GM21786 (cell line): ENCODE measurements around the gene MORN3.
"Not testable (repeated sequence)": the region's sequence is repeated elsewhere in the genome, so short reads cannot be mapped to it uniquely, and the experiment has no call there.

Experiments
- ATAC-seq: cut with Tn5 transposase; IDR thresholded peaks from one replicate; pipeline ENCODE4 v1.9.1; 2021; ENCODE audit not compliant: unreplicated experiment

MORN3 gene

DNA sequence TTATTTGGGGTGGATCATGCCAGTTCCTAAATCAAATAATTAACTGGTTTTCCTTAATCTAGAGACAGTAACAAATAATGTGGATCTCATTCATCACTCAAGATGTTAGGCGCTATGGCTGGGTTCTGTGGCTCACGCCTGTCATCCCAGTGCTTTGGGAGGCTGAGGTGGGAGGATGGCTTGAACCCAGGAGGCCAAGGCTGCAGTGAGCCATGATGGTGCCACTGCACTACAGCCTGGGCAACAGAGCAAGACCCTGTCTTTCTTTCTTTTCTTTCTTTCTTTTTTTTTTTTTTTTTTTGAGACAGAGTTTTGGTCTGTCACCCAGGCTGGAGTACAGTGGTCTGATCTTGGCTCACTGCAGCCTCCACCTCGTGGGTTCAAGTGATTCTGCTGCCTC, 23.3 kb upstream of the MORN3 start:
- ATAC-seq, result not testable (repeated sequence)

GRCh38 chr12:121689430-121689829, 20.0 kb upstream of the MORN3 start:
- no peak for ATAC-seq

- no peak for ATAC-seq
These were observed 19.5 kb upstream of the MORN3 start for GRCh38 chr12:121688966-121689365.

DNA sequence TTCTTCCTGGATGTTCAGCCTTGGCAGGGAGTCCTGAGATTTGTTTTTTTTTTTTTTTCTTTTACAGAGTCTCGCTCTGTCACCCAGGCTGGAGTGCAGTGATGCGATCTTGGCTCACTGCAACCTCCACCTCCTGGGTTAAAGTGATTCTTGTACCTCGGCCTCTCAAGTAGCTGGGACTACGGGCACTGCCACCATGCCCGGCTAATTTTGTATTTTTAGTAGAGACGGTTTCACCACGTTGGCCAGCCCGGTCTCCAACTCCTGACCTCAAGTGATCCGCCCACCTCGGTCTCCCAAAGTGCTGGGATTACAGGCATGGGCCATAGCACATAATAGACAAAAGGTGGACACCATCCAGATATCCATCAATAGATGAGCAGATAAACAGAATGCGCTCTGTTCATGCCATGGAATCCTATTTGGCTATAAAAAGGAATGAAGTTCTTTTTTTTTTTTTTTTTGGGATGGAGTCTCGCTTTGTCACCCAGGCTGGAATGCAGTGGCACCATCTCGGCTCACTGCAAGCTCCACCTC, 10.3 kb upstream of the MORN3 start:
- ATAC-seq, result not testable (repeated sequence)

GRCh38 chr12:121678716-121679300, 9.4 kb upstream of the MORN3 start:
- ATAC-seq, result no peak

GRCh38 chr12:121678305-121678704, 8.9 kb upstream of the MORN3 start:
- ATAC-seq, result no peak

DNA sequence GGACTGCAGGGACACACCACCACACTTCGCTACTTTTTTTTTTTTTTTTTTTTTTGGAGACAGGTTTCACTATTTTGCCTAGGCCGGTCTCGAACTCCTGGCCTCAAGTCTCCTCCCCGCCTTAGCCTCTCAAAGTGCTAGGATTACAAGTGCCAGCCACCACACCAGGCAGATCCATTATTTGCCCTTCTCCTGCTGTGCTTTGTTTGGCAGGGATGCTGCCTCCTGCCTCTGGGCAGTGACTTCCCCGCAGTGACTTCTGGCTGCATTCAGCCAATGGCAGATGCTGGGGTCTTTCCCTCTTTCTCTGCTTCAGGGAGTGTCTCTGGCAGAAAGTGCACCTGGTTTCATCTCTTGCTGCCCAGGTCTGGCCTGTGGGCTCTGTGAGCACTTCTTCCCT, 6.7 kb upstream of the MORN3 start:
- ATAC-seq, result no peak

DNA sequence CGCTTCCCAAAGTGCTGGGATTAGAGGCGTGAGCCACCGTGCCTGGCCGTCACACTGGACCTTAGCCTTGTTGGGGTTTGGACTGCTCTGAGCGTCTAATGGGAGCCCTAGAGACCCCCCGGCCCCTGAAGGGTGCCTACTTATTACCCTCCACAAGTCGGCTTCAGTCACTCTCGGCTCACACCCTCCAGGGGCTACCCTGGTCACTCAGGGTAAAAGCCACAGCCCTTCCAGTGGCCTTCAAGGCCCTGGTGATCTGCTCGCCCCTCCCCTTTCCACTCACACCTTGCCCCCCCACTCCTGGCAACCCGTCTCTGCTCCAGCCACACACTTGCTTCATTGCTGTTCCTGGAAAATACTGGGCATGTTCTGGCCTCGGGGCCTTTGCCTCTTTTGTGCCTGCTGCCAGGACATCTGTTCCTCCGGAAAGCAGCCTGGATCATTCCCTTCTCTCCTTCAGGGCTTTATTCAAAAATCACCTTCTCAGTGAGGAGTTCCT, 3.6 kb upstream of the MORN3 start:
- no peak for ATAC-seq

- ATAC-seq, result no peak
These were observed 519 bp downstream of the MORN3 start for GRCh38 chr12:121668750-121669520.

DNA sequence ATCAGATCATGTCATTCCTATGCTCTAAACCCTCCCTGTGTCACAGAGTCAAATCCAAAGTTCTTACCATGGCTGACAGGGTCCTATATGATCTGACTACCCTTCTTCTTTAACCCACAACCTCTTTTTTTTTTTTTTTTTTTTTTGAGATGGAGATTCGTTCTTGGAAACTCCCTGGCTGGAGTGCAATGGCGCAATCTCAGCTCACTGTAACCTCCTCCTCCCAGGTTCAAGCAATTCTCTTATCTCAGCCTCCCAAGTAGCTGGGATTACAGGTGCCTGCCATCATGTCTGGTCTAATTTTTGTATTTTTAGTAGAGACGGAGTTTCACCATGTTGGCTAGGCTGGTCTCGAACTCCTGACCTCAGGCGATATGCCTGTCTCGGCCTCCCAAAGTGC, 2.6 kb downstream of the MORN3 start:
- ATAC-seq, result not testable (repeated sequence)

DNA sequence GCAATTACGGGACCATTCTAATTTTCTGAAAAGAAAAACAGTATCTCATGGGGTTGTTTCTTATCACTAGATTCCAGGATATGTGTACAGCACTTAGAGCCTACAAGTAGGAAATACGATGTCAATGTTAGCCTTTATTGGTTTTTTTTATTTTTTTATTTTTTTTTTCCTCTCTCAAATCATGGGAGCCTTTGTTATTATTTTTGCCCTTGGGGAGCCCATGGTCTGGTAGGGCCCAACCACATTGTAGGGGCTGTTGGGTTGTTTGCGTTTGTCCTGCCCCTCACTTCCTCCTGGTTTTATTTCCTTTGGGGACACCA, 5.9 kb downstream of the MORN3 start:
- no peak for ATAC-seq

DNA sequence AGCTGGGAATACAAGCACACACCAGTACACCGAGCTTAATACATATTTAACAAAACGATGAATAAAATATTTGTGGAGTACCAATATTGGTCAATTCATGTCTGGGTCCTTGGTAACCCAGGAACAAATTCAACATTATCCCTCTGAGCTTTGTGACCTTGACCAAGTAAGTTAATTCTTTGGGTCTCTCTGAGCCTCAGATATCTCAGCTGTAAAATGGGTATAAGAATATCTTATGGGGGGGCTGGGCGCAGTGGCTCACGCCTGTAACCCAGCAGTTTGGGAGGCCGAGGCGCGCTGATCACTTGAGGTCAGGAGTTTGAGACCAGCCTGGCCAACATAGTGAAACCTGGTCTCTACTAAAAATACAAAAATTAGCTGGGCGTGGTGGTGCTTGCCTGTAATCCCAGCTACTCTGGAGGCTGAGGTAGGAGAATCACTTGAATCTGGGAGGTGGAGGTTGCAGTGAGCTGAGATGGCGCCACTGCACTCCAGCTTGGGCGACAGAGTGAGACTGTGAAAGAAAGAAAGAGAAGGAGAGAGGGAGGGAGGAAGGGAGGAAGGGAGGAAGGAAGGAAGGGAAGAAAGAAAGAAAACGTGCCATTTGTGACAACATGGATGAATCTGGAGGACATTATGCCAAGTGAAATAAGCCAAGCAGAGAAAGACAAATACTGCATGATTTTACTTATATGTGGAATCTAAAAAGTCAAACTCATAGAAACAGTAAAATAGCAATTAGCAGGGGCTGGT, 7.9 kb downstream of the MORN3 start:
- ATAC-seq, result not testable (repeated sequence)

GRCh38 chr12:121657305-121658008, 12.0 kb downstream of the MORN3 start:
- ATAC-seq, result no peak

DNA sequence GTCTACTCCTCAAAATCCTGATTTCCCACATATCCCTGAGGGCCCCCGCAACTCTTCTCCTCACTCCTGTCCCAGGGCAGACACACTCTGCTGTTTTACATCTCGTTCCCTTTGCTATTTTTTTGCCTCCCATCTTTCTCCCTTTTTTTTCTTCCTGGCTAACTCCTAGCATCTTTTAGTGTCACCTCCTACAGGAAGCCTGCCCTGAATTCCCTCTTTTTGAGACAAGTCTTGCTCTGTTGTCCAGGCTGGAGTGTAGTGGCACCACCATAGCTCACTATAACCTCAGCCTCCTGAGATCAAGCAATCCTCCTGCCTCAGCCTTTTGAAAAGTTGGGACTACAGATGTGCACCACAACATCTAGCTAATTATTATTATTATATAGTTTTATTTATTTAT, 13.3 kb downstream of the MORN3 start:
- no peak for ATAC-seq

DNA sequence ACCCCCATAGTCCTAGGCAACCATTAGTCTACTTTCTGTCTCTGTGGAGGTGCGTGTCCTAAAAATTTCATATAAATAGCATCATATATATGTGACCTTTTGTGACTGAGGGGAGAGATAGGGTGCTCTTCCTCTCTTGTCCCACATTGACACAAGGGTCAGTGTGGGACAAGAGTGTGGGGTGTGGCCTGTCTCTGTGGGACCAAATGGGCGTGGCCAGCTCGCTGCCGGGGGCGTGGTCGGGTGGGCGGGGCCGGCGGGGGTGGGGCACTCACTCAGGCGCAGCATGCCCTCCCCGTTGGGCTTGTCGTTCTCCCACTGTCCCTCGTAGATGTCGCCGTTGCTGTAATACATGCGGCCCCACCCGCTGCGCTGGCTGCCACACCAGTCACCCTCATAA, 15.5 kb downstream of the MORN3 start:
- ATAC-seq, result no peak

DNA sequence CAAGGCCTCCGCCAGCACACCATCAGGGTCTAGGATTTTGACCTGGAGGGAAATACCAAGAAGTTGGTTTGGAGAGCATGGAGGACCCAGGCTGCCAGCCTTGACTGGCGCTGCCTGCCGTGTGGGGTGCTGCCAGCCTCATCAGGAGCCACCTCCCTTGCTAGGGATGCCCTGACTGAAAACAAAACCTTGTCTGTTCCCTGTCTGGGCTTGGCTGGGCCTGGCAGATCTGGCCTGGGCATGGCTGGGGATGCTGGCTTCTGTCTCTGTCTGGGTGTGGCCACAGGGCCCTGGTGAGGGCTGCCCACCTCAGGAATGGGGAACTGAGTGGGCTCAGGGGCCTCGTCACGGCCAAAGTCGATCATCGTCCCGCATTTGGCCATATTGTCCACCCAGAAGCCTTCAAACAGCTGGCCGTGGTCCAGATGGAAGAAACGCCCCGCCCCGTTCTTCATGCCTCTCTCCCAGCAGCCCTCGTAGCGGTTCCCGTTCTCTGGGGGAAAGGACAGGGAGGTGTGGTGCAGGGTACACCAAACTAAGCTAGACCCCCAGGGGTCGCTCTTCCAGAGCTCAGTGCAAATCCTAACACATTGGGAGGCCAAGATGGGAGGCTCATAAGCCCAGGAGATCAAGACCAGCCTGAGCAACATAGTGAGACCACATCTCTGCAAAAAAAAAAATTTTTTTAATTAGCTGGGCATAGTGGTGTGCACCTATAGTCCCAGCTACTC, 16.5 kb downstream of the MORN3 start:
- ATAC-seq, result no peak

DNA sequence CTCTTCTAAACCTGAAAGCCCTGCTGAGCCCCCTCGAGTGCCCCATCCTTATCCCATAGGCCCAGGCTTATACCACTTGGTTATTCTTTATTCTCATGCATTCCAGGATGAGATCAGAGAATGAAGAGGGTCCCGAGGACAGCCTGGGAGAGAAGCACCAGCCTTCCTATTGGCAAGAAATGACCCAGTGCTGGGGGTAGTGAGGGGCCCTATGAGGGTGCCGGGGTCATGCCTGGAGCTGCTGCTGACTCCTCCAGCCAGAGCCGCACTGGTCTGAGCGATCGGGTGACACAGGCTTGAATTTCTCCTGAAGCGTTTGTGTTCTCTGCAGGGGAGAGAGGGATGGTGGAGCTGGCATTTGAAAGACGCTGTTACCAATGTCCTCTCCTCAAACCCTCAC, 18.1 kb downstream of the MORN3 start:
- no peak for ATAC-seq

- ATAC-seq, result no peak
These were observed 19.6 kb downstream of the MORN3 start for GRCh38 chr12:121649819-121650353.

DNA sequence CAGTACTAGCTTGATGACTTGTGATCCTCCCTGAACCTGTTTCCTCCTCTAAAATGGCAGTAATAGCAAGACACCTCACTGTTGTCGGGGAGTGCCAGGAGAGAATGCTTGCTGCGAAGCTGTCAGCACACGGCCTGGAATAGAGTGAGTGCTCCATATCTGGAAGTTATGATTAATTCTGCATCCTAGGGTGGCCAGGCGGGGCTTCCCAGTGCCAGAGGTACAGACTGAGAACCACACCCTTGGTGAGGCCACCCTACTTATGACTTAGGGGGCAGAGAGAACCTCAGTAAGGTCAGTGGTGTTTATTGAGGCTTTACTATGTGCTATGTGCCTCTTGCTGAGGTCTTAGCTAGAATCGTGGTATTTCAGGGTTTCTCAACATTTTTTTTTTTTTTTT, 20.1 kb downstream of the MORN3 start:
- ATAC-seq, result no peak

- ATAC-seq, result no peak
These were observed 20.9 kb downstream of the MORN3 start for GRCh38 chr12:121648458-121649028.
